ENCODE data around the gene TNIP2.
"Not testable (repeated sequence)": the region's sequence is repeated elsewhere in the genome, so short reads cannot be mapped to it uniquely, and the experiment has no call there.

TNIP2 gene

GRCh38 chr4:2793586-2794485, 37.7 kb upstream of the TNIP2 start:
- peak; percentile 79 for DNase-seq

- DNase-seq, result peak; percentile 84
Observed at GRCh38 chr4:2792711-2793585, 36.8 kb upstream of the TNIP2 start, which contains the start of gene SH3BP2. SH3BP2 (plus strand) TSS chr4:2793085; CDS start chr4:2820618, 27,533 bp downstream.

- no peak for DNase-seq
Observed at GRCh38 chr4:2792396-2792710, 36.2 kb upstream of the TNIP2 start.

- no peak for DNase-seq
Observed at GRCh38 chr4:2791518-2792395, 35.6 kb upstream of the TNIP2 start.

- DNase-seq, result no peak
Observed at GRCh38 chr4:2790583-2791517, 34.7 kb upstream of the TNIP2 start.

- DNase-seq, result no peak
Observed at GRCh38 chr4:2789793-2790582, 33.9 kb upstream of the TNIP2 start.

GRCh38 chr4:2789351-2789750, 33.2 kb upstream of the TNIP2 start:
- DNase-seq, result no peak

GRCh38 chr4:2788532-2789103, 32.5 kb upstream of the TNIP2 start:
- no peak for DNase-seq

DNA sequence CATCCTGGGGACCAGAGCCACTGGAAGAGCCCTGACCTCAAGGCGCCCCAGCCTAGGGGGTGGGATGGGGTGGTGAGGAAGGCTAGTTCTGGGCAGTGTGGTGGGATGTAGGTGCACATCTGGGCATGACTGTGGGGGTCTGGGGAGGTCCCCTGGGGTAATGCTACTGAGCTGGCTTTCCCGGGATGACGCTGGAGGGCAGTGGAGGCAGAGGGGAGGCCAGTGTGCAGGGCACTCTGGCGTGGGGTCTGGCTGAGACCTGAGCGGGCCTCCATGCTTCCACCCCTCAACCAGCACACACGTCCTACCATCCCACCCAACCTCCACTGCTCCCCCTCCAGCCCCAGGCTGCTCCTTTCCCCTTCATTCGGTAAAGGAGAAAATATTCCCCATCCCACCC, 32.0 kb upstream of the TNIP2 start:
- DNase-seq, result no peak

- peak; percentile 69 for DNase-seq
Observed at GRCh38 chr4:2787230-2788100, 31.3 kb upstream of the TNIP2 start.

DNA sequence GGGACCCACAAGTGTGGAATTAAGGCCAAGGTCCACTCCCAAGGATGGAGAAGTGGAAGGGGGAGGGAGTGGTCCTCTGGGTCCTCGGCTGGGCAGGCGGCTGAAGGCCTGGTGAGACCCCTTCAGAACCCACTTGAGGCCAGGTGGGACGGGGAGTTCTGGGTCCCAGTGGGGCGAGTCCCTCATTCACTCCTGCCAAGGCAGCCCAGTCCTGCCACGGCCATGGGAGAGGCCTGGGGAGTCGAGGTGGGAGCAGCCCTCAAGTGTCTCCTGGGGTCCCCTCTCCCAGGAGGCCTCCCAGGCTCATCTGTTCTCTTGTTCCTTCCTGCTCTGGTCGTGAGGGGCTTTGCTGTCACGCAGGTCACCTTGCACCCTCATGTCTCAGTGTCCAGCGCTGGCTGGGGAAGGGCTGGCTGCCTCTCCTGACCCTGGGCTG, 30.7 kb upstream of the TNIP2 start:
- no peak for DNase-seq

DNA sequence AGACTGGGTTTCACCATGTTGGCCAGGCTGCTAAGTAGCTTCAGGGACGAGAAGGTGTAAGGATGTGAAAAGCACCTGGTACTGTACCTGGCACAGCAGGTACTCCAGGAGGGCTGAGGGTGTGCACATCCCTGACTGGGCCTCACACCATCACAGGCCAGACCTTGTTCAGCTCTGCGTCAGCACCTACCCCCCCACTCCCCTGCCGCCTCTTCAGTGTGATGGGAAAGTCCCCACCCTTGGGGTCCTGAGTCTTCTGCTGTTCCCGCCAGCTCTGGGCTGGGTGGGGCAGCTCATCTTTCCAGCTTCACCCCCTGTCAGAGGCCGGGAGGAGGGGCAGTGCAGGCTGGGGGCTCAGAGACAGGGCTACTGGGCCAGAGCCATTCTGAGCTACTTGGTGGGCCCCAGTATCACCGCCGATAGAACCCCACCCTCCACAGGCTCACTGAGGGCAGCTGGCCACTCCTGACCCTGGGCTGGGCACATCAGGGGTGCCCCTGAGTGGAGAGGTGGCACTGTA, 30.1 kb upstream of the TNIP2 start:
- DNase-seq, result peak; percentile 80

DNA sequence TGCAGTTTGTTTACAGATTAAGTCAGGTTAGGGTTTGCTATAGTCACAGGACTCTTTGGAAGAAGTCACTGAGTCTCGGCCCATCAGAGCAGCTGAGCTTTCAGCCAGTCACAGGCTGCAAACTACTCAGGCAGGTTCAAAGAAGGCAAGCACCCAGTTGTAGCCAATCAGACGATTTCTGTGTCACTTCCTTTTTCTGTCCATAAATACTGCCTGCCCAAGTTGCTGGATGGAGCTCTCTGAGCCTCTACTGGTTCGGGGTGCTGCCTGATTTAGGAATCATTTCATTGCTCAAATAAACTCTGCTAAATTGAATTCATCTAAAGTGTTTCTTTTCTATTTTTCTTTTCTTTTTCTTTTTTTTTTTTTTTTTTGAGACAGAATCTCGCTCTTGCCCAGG, 29.5 kb upstream of the TNIP2 start:
- DNase-seq, result peak; percentile 48

DNA sequence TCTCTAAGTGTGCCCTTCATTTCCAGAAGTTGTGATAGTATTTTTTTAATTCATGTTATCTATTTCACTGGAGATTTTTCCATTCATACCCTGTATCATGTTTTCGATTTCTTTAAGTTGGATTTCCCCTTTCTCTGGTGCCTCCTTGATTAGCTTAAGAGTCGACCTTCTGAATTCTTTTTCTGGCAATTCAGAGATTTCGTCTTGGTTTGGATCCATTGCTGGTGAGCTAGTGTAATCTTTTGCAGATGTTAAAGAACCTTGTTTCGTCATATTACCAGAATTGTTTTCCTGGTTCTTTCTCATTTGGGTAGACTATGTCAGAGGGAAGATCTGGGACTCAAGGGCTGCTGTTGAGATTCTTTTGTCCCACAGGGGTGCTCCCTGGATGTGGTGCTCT, 27.7 kb upstream of the TNIP2 start:
- no peak for DNase-seq

DNA sequence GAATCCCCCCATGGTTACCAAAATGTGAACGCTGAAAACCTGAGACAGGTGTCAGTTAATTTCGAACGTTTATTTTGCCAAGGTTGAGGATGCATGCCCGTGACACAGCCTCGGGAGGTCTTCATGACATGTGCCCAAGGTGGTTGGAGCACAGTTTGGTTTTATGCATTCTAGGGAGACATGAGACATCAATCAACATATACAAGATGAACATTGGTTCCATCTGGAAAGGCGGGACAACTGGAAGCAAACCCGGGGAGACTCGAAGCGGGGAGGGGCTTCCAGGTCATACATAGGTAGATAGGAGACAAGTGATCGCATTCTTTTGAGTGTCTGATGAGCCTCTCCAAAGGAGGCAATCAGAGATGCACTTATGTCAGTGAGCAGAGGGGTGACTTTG, 25.8 kb upstream of the TNIP2 start:
- no peak for DNase-seq

DNA sequence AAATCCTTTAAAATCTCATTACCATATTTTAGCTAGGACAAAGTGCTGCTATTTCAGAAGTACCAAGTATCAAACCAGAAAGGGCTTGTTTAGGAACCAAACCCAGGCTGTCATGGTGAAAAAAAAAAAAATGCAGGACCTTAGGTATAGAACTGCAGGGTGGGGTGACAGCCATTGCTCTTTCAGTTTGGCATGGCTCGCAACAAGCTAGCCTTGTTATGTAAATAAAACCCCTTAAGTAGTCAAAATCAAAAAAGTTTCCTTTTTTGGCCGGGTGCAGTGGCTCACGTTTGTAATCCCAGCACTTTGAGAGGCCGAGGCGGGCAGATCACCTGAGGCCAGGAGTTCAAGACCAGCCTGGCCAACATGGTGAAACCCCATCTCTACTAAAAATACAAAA, 24.5 kb upstream of the TNIP2 start:
- not testable (repeated sequence) for DNase-seq

- DNase-seq, result no peak
Observed at GRCh38 chr4:2771264-2771663, 15.1 kb upstream of the TNIP2 start.

DNA sequence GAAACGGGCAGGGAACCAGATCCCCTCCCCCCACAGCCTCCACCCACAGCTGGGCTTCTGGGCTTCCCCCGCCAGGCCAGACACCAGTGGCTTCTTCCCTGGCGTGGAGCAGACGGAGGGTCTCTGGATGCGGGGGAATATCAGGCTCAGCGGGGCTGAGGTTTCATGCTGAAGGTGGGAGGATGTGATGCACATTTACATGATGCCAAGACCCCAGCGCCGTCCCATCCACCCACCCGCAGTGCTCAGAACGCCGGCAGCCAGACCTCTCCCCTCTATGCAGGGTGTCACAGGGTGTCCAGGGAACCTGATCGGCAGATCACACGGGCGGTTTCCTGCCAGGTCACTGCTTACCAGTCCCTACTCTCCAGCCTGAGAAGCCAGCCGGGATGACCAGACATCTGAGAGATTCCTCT, 12.8 kb upstream of the TNIP2 start:
- no peak for DNase-seq

DNA sequence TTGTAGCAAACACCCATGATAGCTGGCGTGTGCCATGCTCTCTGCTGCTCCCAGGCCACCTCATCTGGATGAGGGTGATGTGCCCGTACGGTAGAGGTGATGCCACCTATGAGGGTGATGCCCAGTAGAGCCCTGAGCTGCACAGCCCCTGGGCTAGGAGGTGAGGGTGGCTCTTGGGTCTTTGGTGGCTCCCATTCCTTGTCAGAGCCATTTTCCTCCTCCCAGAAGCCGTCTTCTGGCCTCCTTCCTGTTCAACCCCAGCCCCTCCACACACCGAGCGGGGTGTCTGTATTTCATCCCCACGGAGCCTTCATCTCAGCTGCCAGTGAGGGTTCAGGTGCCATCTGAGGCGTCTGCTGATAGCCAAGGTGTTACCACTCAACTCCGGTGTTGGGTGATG, 12.0 kb upstream of the TNIP2 start:
- no peak for DNase-seq
